Measurements from ENCODE around the gene SULT6B1.

- TF ChIP-seq POLR2AphosphoS5 (IDR thresholded peaks at IDR 0.05; ENCODE audit: insufficient read depth, low read depth, low read length): no peak
- TF ChIP-seq CTCF (IDR thresholded peaks at IDR 0.05; ENCODE audit: extremely low read depth in 1 of 2, insufficient read depth in 1 of 2, low read depth in 1 of 2, low read length in 2 of 2): no peak
- TF ChIP-seq POLR2A (IDR thresholded peaks at IDR 0.05; ENCODE audit: low read depth, low read length): no peak
- TF ChIP-seq MYC (IDR thresholded peaks at IDR 0.05; ENCODE audit: low read depth, low read length): no peak
- TF ChIP-seq, protein P1, sequence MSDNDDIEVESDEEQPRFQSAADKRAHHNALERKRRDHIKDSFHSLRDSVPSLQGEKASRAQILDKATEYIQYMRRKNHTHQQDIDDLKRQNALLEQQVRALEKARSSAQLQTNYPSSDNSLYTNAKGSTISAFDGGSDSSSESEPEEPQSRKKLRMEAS (IDR thresholded peaks at IDR 0.05; ENCODE audit: insufficient read depth, insufficient read length): no peak
- peak; percentile 49 for TF ChIP-seq JUN (IDR thresholded peaks at IDR 0.05; ENCODE audit: borderline replicate concordance, insufficient read depth, insufficient read length, low read depth)
Observed at GRCh38 chr2:37189452-37190153, 1.1 kb upstream of the SULT6B1 start.
